IMR-90 (cell line): ENCODE measurements around the gene TP53BP2.

Experiments used
- BHLHE40 ChIP-seq: fragments of 150-350 bp; IDR thresholded peaks from 2 replicates; pipeline ENCODE4 v1.6.1; 2016; ENCODE audit warnings: mild to moderate bottlenecking, low read depth, low read length
- CEBPB ChIP-seq: IDR thresholded peaks from 2 replicates; pipeline ENCODE4 v1.6.1; 2012; ENCODE audit warnings: low read depth, low read length, improper control_type of control experiment
- ELK1 ChIP-seq: fragments of 150-350 bp; IDR thresholded peaks from 2 replicates; pipeline ENCODE4 v1.6.1; 2016; ENCODE audit warnings: low read depth, mild to moderate bottlenecking, low read length, moderate library complexity, borderline replicate concordance
- MAZ ChIP-seq: IDR thresholded peaks from 2 replicates; pipeline ENCODE4 v1.6.1; 2012; ENCODE audit warnings: low read depth, mild to moderate bottlenecking, low read length, improper control_type of control experiment, moderate library complexity, borderline replicate concordance
- MXI1 ChIP-seq: IDR thresholded peaks from 2 replicates; pipeline ENCODE4 v1.6.1; 2012; ENCODE audit warnings: low read depth, mild to moderate bottlenecking, low read length, moderate library complexity, borderline replicate concordance
- POLR2A ChIP-seq: IDR thresholded peaks from 2 replicates; pipeline ENCODE4 v1.6.1; 2012; ENCODE audit warnings: mild to moderate bottlenecking, low read depth, low read length
- RAD21 ChIP-seq: IDR thresholded peaks from 2 replicates; pipeline ENCODE4 v1.6.1; 2012; ENCODE audit warnings: low read length, improper control_type of control experiment
- RCOR1 ChIP-seq: IDR thresholded peaks from 2 replicates; pipeline ENCODE4 v1.6.1; 2012; ENCODE audit warnings: mild to moderate bottlenecking, low read length, improper control_type of control experiment; ENCODE audit not compliant: insufficient replicate concordance
- RFX5 ChIP-seq: IDR thresholded peaks from 2 replicates; pipeline ENCODE4 v1.8.0; 2012; ENCODE audit warnings: low read depth, mild to moderate bottlenecking, low read length, moderate library complexity
- SMC3 ChIP-seq: fragments of 150-350 bp; IDR thresholded peaks from 2 replicates; pipeline ENCODE4 v1.6.1; 2016; ENCODE audit warnings: low read depth, mild to moderate bottlenecking, antibody characterized with exemption, low read length, moderate library complexity
- TF ChIP-seq, protein P1 (sequence below): conservative IDR thresholded peaks from 2 replicates; pipeline ENCODE4 v1.5.1; 2012; ENCODE audit warnings: mild to moderate bottlenecking, low read depth, low read length, improper control_type of control experiment

DNA sequence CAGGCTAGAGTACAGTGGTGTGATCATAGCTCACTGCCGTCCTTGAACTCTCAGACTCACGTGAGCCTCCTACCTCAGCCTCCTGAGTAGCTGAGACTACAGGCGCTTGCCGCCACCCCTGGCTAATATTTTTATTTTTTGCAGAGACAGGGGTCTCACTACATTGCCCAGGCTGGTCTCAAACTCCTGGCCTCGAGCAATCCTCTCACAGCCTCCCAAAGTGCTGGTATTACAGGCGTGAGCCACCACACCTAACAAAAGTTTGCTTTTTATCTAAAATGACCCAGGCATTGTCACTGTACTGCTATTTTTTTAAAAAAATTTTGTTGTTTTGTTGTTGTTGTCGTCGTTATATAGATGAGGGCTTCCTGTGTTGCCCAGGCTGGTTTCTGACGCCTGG, 87.0 kb downstream of the TP53BP2 start:
- no peak for TF ChIP-seq RAD21
- TF ChIP-seq, protein P1, sequence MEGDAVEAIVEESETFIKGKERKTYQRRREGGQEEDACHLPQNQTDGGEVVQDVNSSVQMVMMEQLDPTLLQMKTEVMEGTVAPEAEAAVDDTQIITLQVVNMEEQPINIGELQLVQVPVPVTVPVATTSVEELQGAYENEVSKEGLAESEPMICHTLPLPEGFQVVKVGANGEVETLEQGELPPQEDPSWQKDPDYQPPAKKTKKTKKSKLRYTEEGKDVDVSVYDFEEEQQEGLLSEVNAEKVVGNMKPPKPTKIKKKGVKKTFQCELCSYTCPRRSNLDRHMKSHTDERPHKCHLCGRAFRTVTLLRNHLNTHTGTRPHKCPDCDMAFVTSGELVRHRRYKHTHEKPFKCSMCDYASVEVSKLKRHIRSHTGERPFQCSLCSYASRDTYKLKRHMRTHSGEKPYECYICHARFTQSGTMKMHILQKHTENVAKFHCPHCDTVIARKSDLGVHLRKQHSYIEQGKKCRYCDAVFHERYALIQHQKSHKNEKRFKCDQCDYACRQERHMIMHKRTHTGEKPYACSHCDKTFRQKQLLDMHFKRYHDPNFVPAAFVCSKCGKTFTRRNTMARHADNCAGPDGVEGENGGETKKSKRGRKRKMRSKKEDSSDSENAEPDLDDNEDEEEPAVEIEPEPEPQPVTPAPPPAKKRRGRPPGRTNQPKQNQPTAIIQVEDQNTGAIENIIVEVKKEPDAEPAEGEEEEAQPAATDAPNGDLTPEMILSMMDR, result no peak
- TF ChIP-seq RFX5, result no peak
- TF ChIP-seq POLR2A, result no peak
- no peak for TF ChIP-seq MAZ
- no peak for TF ChIP-seq BHLHE40
- TF ChIP-seq CEBPB, result no peak
- no peak for TF ChIP-seq ELK1
- no peak for TF ChIP-seq SMC3
- TF ChIP-seq MXI1, result no peak
- no peak for TF ChIP-seq RCOR1
